Mesodermal cell (in vitro differentiated cells): ENCODE results near the gene AKAP5.

Experiments used
- H3K27ac ChIP-seq: 2 replicates; pipeline ENCODE4 v1.7.0; 2013; ENCODE audit warnings: mild to moderate bottlenecking, low read depth, low read length, moderate library complexity; ENCODE audit not compliant: severe bottlenecking
- H3K36me3 ChIP-seq: 2 replicates; pipeline ENCODE4 v1.7.1; 2013; ENCODE audit warnings: mild to moderate bottlenecking, low read length, moderate library complexity; ENCODE audit not compliant: control insufficient read depth, insufficient read depth
- H3K4me1 ChIP-seq: one replicate; pipeline ENCODE4 v1.7.1; 2013; ENCODE audit warnings: mild to moderate bottlenecking, low read length; ENCODE audit not compliant: insufficient read depth, control insufficient read depth, poor library complexity, severe bottlenecking
- H3K4me3 ChIP-seq: 2 replicates; pipeline ENCODE4 v1.7.0; 2013; ENCODE audit warnings: low read length, control low read depth, mild to moderate bottlenecking; ENCODE audit not compliant: insufficient read depth, poor library complexity, severe bottlenecking; ENCODE audit errors: extremely low read depth
- H3K9me3 ChIP-seq: 2 replicates; pipeline ENCODE4 v1.7.1; 2013; ENCODE audit warnings: mild to moderate bottlenecking, low read length, moderate library complexity; ENCODE audit not compliant: control insufficient read depth
- WGBS, 2 experiments: methylation state at CpG; one replicate each; pipeline ENCODE4 v1.1.5; 2013; ENCODE audit warnings: missing lambda C conversion rate in 2 of 2; ENCODE audit not compliant: insufficient coverage in 2 of 2; 5-methylcytosine and 5-hydroxymethylcytosine counted together

AKAP5 gene

GRCh38 chr14:64459405-64460136, 5.7 kb upstream of the AKAP5 start:
- no peak overlapping the region for H3K27ac ChIP-seq
- H3K9me3 ChIP-seq = no peaks in the 10 kb centered on the region
- 80% methylated on average over 1 of the region's 4 CpGs; no CpG with 5 or more reads in 1 of the 2 experiments for WGBS, 2 experiments
- H3K4me1 ChIP-seq = no peaks in the 10 kb centered on the region
- peaks cover 56% of the 10 kb centered on the region for H3K36me3 ChIP-seq
- no peak overlapping the region for H3K4me3 ChIP-seq

- no peak overlapping the region for H3K4me3 ChIP-seq
- no peaks in the 10 kb centered on the region for H3K4me1 ChIP-seq
- H3K36me3 ChIP-seq = peaks cover 39% of the 10 kb centered on the region
- 83 to 95% methylated on average over 3 of the region's 3 CpGs for WGBS, 2 experiments
- H3K27ac ChIP-seq = no peak overlapping the region
- no peaks in the 10 kb centered on the region for H3K9me3 ChIP-seq
Measured at GRCh38 chr14:64461221-64461620, 4.1 kb upstream of the AKAP5 start.

- no CpG with 5 or more reads among the region's 2 CpGs for WGBS, 2 experiments
- Histone ChIP-seq H3K36me3 (peaks cover 31% of the 10 kb centered on the region), H3K9me3 (no peaks in the 10 kb centered on the region), H3K4me3 (no peak overlapping the region), H3K27ac (no peak overlapping the region), H3K4me1 (peaks cover 3% of the 10 kb centered on the region)
Measured at GRCh38 chr14:64463195-64463594, 2.1 kb upstream of the AKAP5 start.

- Histone ChIP-seq H3K4me1 (peaks cover 3% of the 10 kb centered on the region), H3K27ac (no peak overlapping the region), H3K36me3 (peaks cover 28% of the 10 kb centered on the region), H3K9me3 (no peaks in the 10 kb centered on the region), H3K4me3 (no peak overlapping the region)
- 99 to 100% methylated on average over 6 of the region's 6 CpGs for WGBS, 2 experiments
Measured at GRCh38 chr14:64463873-64464272, 1.4 kb upstream of the AKAP5 start.

- Histone ChIP-seq H3K4me1 (peaks cover 3% of the 10 kb centered on the region), H3K27ac (no peak overlapping the region), H3K4me3 (peak overlapping the region; percentile 66), H3K9me3 (no peaks in the 10 kb centered on the region), H3K36me3 (peaks cover 22% of the 10 kb centered on the region)
- WGBS, 2 experiments = 30 to 83% methylated on average over 1 to 2 of the region's 6 CpGs
Measured at GRCh38 chr14:64464651-64465050, 648 bp upstream of the AKAP5 start.

- H3K4me3 ChIP-seq = peak overlapping the region; percentile 66
- H3K4me1 ChIP-seq = peaks cover 3% of the 10 kb centered on the region
- peak overlapping the region; percentile 32 for H3K27ac ChIP-seq
- no peaks in the 10 kb centered on the region for H3K9me3 ChIP-seq
- H3K36me3 ChIP-seq = peaks cover 16% of the 10 kb centered on the region
- 7 to 10% methylated on average over 10 to 11 of the region's 15 CpGs for whole genome bisulfite sequencing, 2 experiments
Measured at GRCh38 chr14:64465831-64466554, 694 bp downstream of the AKAP5 start.

- H3K36me3 ChIP-seq = peaks cover 7% of the 10 kb centered on the region
- 63 to 88% methylated on average over 1 of the region's 3 CpGs for WGBS, 2 experiments
- H3K4me1 ChIP-seq = peaks cover 3% of the 10 kb centered on the region
- H3K9me3 ChIP-seq = no peaks in the 10 kb centered on the region
- no peak overlapping the region for H3K4me3 ChIP-seq
- H3K27ac ChIP-seq = no peak overlapping the region
Measured at GRCh38 chr14:64467101-64467500, 1.8 kb downstream of the AKAP5 start.

- Histone ChIP-seq H3K36me3 (peaks cover 3% of the 10 kb centered on the region), H3K9me3 (no peaks in the 10 kb centered on the region), H3K27ac (no peak overlapping the region), H3K4me1 (peaks cover 3% of the 10 kb centered on the region), H3K4me3 (no peak overlapping the region)
Measured at GRCh38 chr14:64467566-64467965, 2.3 kb downstream of the AKAP5 start.

- Histone ChIP-seq H3K4me1 (peaks cover 3% of the 10 kb centered on the region), H3K9me3 (no peaks in the 10 kb centered on the region), H3K27ac (no peak overlapping the region), H3K4me3 (no peak overlapping the region), H3K36me3 (no peaks in the 10 kb centered on the region)
- WGBS, 2 experiments = 75 to 80% methylated on average over 3 of the region's 3 CpGs
Measured at GRCh38 chr14:64468451-64468850, 3.2 kb downstream of the AKAP5 start.

- Histone ChIP-seq H3K27ac (no peak overlapping the region), H3K9me3 (no peaks in the 10 kb centered on the region), H3K4me1 (no peaks in the 10 kb centered on the region), H3K4me3 (no peak overlapping the region), H3K36me3 (no peaks in the 10 kb centered on the region)
- WGBS, 2 experiments = 93 to 100% methylated on average over 1 to 2 of the region's 2 CpGs
Measured at GRCh38 chr14:64474041-64474440, 8.7 kb downstream of the AKAP5 start.

- Histone ChIP-seq H3K9me3 (no peaks in the 10 kb centered on the region), H3K4me1 (no peaks in the 10 kb centered on the region), H3K27ac (no peak overlapping the region), H3K36me3 (no peaks in the 10 kb centered on the region), H3K4me3 (no peak overlapping the region)
- WGBS, 2 experiments = 100% methylated on average over 1 to 2 of the region's 4 CpGs
Measured at GRCh38 chr14:64474698-64475097, 9.4 kb downstream of the AKAP5 start.
